T-helper 17 cell (primary cell): ENCODE results near the gene SUOX. TPM values are rescaled to one million over a fixed set of nuclear protein-coding genes. Genes with fewer than 3 reads are reported as not detected.
"Not testable (repeated sequence)": the region's sequence is repeated elsewhere in the genome, so short reads cannot be mapped to it uniquely, and the experiment has no call there.

ENCODE experiments used
- ATAC-seq: fragments of 150-1000 bp; cut with Tn5 transposase; 2 replicates; pipeline ENCODE4 v1.10.0; 2021; ENCODE audit warnings: mild to moderate bottlenecking, moderate library complexity
- DNase-seq, 3 donors: peaks; one replicate each; pipeline versions ENCODE4 v3.0.0 to v3.0.0-alpha.2; 2020 to 2021
- H3K9me3 ChIP-seq: one replicate; pipeline ENCODE4 v1.7.0; 2013; ENCODE audit warnings: low read length, mild to moderate bottlenecking; ENCODE audit not compliant: control insufficient read depth, poor library complexity, severe bottlenecking
- H3K27ac Mint-ChIP-seq: one replicate; pipeline ENCODE4 v1.8.0; 2022; ENCODE audit warnings: mild to moderate bottlenecking, moderate library complexity, mixed read lengths
- H3K27me3 Mint-ChIP-seq: one replicate; pipeline ENCODE4 v1.8.0; 2022; ENCODE audit warnings: mixed read lengths
- H3K36me3 Mint-ChIP-seq: one replicate; pipeline ENCODE4 v1.8.0; 2022; ENCODE audit warnings: low read depth, mixed read lengths
- H3K4me1 Mint-ChIP-seq: one replicate; pipeline ENCODE4 v1.8.0; 2022; ENCODE audit warnings: mild to moderate bottlenecking, mixed read lengths
- H3K4me3 Mint-ChIP-seq: one replicate; pipeline ENCODE4 v1.8.0; 2022; ENCODE audit warnings: mild to moderate bottlenecking, moderate library complexity, mixed read lengths
- total RNA-seq, 4 donors: library from RNA in 2 of 4; stranded (reverse) in 2 of 4; gene quantifications; one replicate each; pipeline ENCODE4 v1.2.3 and lab custom pipeline; 2022 to 2026

SUOX gene
- total RNA-seq, 2 donors from 2014 or later = 1.5 to 2.2 TPM

GRCh38 chr12:55972911-55973598, 24.0 kb upstream of the SUOX start:
- H3K27me3 Mint-ChIP-seq = no peaks in the 10 kb centered on the region
- H3K4me1 Mint-ChIP-seq = peaks cover 13% of the 10 kb centered on the region
- no peak overlapping the region for H3K4me3 Mint-ChIP-seq
- H3K9me3 ChIP-seq = no peaks in the 10 kb centered on the region
- no peak for ATAC-seq
- no peaks in the 10 kb centered on the region for H3K36me3 Mint-ChIP-seq
- no peak overlapping the region for H3K27ac Mint-ChIP-seq
- DNase-seq = no peak

GRCh38 chr12:55973599-55974307, 23.3 kb upstream of the SUOX start, which contains the start of gene RAB5B:
Gene RAB5B (plus strand): TSS chr12:55974078. CDS start chr12:55986961, 12,883 bp downstream.
- Mint-ChIP-seq H3K27ac (no peak within 1 kb of the TSS), H3K27me3 (no peaks in the 10 kb centered on the region), H3K4me3 (no peak within 1 kb of the TSS), H3K4me1 (peaks cover 15% of the 10 kb centered on the region), H3K36me3 (no peaks in the 10 kb centered on the region)
- DNase-seq (peak; percentile 92 to 96 (median 93)), ATAC-seq (peak; percentile 88)
- H3K9me3 ChIP-seq = no peaks in the 10 kb centered on the region

- no peaks in the 10 kb centered on the region for H3K36me3 Mint-ChIP-seq
- no peak overlapping the region for H3K4me3 Mint-ChIP-seq
- no peak overlapping the region for H3K27ac Mint-ChIP-seq
- no peak for ATAC-seq
- H3K27me3 Mint-ChIP-seq = no peaks in the 10 kb centered on the region
- H3K4me1 Mint-ChIP-seq = peaks cover 19% of the 10 kb centered on the region
- no peak for DNase-seq
- no peaks in the 10 kb centered on the region for H3K9me3 ChIP-seq
Measured at GRCh38 chr12:55974308-55974730, 22.8 kb upstream of the SUOX start.

- no peaks in the 10 kb centered on the region for H3K9me3 ChIP-seq
- ATAC-seq = no peak
- peak overlapping the region; percentile 84 for H3K27ac Mint-ChIP-seq
- H3K4me1 Mint-ChIP-seq = peaks cover 23% of the 10 kb centered on the region
- no peaks in the 10 kb centered on the region for H3K36me3 Mint-ChIP-seq
- H3K27me3 Mint-ChIP-seq = no peaks in the 10 kb centered on the region
- no peak for DNase-seq
- no peak overlapping the region for H3K4me3 Mint-ChIP-seq
Measured at GRCh38 chr12:55978393-55978792, 18.7 kb upstream of the SUOX start.

- no peaks in the 10 kb centered on the region for H3K9me3 ChIP-seq
- DNase-seq (no peak), ATAC-seq (no peak)
- peak overlapping the region; percentile 84 for H3K27ac Mint-ChIP-seq
- H3K27me3 Mint-ChIP-seq = no peaks in the 10 kb centered on the region
- H3K36me3 Mint-ChIP-seq = no peaks in the 10 kb centered on the region
- H3K4me3 Mint-ChIP-seq = no peak overlapping the region
- peaks cover 23% of the 10 kb centered on the region for H3K4me1 Mint-ChIP-seq
Measured at GRCh38 chr12:55979069-55979468, 18.0 kb upstream of the SUOX start.

- H3K4me3 Mint-ChIP-seq, H3K36me3 Mint-ChIP-seq, DNase-seq, H3K27ac Mint-ChIP-seq, H3K27me3 Mint-ChIP-seq, H3K9me3 ChIP-seq, ATAC-seq: not testable (repeated sequence)
- H3K4me1 Mint-ChIP-seq = peaks cover 18% of the 10 kb centered on the region
Measured at GRCh38 chr12:55981882-55982281, 15.2 kb upstream of the SUOX start.

- H3K9me3 ChIP-seq = no peaks in the 10 kb centered on the region
- Mint-ChIP-seq H3K4me1 (peaks cover 17% of the 10 kb centered on the region), H3K27ac (no peak overlapping the region), H3K27me3 (no peaks in the 10 kb centered on the region), H3K4me3 (no peak overlapping the region), H3K36me3 (no peaks in the 10 kb centered on the region)
- ATAC-seq (no peak), DNase-seq (no peak)
Measured at GRCh38 chr12:55982319-55982936, 14.6 kb upstream of the SUOX start.

- Mint-ChIP-seq H3K27me3 (no peaks in the 10 kb centered on the region), H3K36me3 (no peaks in the 10 kb centered on the region), H3K27ac (peak overlapping the region; percentile 62), H3K4me3 (no peak overlapping the region), H3K4me1 (peaks cover 12% of the 10 kb centered on the region)
- no peaks in the 10 kb centered on the region for H3K9me3 ChIP-seq
- DNase-seq (no peak), ATAC-seq (no peak)
Measured at GRCh38 chr12:55983232-55983842, 13.7 kb upstream of the SUOX start.

- ATAC-seq (no peak), DNase-seq (no peak)
- Mint-ChIP-seq H3K27ac (peak overlapping the region; percentile 21), H3K4me1 (peaks cover 6% of the 10 kb centered on the region), H3K27me3 (no peaks in the 10 kb centered on the region), H3K36me3 (no peaks in the 10 kb centered on the region), H3K4me3 (no peak overlapping the region)
- no peaks in the 10 kb centered on the region for H3K9me3 ChIP-seq
Measured at GRCh38 chr12:55984861-55985260, 12.2 kb upstream of the SUOX start.

- peak overlapping the region; percentile 21 for H3K27ac Mint-ChIP-seq
- peaks cover 2% of the 10 kb centered on the region for H3K4me1 Mint-ChIP-seq
- no peaks in the 10 kb centered on the region for H3K9me3 ChIP-seq
- H3K4me3 Mint-ChIP-seq = no peak overlapping the region
- DNase-seq (no peak), ATAC-seq (no peak)
- no peaks in the 10 kb centered on the region for H3K36me3 Mint-ChIP-seq
- H3K27me3 Mint-ChIP-seq = no peaks in the 10 kb centered on the region
Measured at GRCh38 chr12:55985341-55985740, 11.7 kb upstream of the SUOX start.

GRCh38 chr12:55985976-55986375, 11.1 kb upstream of the SUOX start:
- not testable (repeated sequence) for H3K27me3 Mint-ChIP-seq, H3K4me3 Mint-ChIP-seq, H3K4me1 Mint-ChIP-seq, H3K9me3 ChIP-seq, H3K36me3 Mint-ChIP-seq, DNase-seq, ATAC-seq
- H3K27ac Mint-ChIP-seq = peak overlapping the region; percentile 21

GRCh38 chr12:55991110-55991509, 6.0 kb upstream of the SUOX start:
- DNase-seq (no peak), ATAC-seq (no peak)
- H3K9me3 ChIP-seq = no peaks in the 10 kb centered on the region
- no peak overlapping the region for H3K27ac Mint-ChIP-seq
- H3K27me3 Mint-ChIP-seq = no peaks in the 10 kb centered on the region
- peaks cover 4% of the 10 kb centered on the region for H3K4me1 Mint-ChIP-seq
- no peak overlapping the region for H3K4me3 Mint-ChIP-seq
- no peaks in the 10 kb centered on the region for H3K36me3 Mint-ChIP-seq

GRCh38 chr12:55993230-55993853, 3.7 kb upstream of the SUOX start:
- Mint-ChIP-seq H3K27ac (peak overlapping the region; percentile 65), H3K36me3 (no peaks in the 10 kb centered on the region), H3K4me1 (peaks cover 11% of the 10 kb centered on the region), H3K27me3 (peaks cover 4% of the 10 kb centered on the region), H3K4me3 (no peak overlapping the region)
- ATAC-seq (no peak), DNase-seq (no peak)
- H3K9me3 ChIP-seq = no peaks in the 10 kb centered on the region
